NCI-H524 treated with DMSO at 0.1 percent for 48 hours (cell line): ENCODE results near the gene CHD1L.
"Not testable (repeated sequence)": the region's sequence is repeated elsewhere in the genome, so short reads cannot be mapped to it uniquely, and the experiment has no call there.

Source experiments
- DNase-seq: peaks from one replicate; lab custom pipeline; 2025; lab: John Stamatoyannopoulos, UW

The CHD1L gene

DNA sequence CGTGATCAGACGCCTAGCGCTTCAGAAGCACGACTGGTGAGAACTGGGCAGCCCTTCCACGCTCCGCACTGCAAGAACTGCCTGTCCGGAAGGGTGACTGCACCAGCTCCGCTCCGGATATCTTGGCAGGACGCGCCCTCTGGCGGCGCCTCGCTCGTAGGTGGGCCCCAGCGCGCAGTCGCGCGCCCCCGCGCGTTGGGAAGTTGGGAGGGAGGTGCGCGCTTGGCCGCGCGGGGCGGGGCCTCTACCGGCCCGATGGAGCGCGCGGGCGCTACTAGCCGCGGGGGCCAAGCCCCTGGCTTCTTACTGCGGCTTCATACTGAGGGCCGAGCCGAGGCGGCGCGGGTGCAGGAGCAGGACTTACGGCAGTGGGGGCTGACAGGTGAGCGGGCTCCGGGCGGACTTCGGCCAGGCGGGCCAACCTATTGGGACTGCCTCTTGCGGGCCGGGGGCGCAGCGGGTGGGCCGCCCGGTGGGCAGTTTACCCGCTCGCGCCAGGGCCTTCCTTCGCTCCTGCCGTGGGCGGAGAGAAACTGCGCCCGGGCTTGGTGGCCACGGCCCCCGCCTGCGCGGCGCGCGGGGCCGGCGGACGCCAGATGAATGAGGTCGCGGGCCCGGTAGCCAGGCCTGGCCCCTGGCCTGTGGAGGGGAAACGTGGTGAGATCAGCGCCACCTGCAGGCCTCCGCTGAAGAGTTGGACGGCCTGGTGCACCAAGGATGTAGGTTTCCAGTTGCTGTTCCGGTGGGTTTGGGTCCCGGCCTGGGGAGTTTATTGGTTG is at the start of gene CHD1L:
TSS of gene CHD1L (plus strand) at position 236 of the 779 bp plus-strand sequence. CDS start at position 256, 20 bp downstream.
- DNase-seq: peak; percentile 50

DNA sequence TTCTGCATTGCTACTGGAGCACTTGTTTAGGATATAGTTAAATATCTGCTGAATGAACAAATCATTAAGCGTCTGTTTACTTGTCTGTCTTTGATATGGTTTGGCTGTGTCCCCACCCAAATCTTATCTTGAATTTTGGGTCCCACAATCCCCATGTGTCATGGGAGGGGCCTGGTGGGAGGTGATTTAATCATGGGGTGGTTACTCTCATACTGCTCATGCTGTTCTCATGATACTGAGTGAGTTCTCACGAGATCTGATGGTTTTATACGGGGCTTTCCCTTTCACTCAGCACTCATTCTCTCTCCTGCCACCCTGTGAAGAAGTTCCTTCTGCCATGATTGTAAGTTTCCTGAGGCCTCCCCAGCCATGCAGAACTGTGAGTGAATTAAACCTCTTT is 45.2 kb upstream of the CHD1L start:
- not testable (repeated sequence) for DNase-seq

DNA sequence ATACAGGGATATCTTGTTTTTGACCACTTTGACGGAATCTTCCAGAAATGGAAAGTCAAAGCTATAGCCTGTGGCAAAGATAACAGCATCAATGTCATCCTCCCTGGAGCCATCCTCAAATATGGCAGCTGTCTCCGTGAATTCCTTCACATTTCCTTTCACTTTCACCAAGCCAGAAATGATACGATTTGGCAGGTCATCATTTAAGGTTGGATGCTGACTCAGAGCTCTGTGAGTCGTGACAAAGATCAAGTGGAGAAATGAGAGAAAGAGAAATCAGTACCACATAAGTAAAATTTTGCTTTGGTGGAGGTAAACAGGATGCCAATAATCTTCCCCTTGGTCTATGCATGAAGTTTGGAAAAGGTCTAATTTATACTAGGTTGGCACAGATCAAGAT is 41.2 kb upstream of the CHD1L start:
- no peak for DNase-seq

DNA sequence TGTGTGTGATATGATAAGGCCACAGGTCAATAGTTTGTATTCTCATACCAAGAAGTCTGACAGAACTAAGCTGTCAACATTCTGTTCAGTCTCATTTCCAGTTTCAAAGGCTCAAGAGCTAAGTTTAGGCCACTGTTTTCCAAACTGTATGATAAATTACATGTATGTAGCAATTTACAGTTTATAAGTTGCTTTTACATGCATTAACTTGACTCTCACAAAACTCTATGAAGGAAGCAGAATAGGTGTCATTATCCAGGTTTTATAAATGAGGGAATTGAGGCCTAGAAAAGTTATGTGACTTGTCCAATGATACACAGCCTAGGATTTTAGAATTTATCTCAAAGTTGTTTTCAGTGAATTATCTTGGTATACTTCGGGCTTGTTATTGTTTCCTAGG is 40.7 kb upstream of the CHD1L start:
- DNase-seq: no peak

DNA sequence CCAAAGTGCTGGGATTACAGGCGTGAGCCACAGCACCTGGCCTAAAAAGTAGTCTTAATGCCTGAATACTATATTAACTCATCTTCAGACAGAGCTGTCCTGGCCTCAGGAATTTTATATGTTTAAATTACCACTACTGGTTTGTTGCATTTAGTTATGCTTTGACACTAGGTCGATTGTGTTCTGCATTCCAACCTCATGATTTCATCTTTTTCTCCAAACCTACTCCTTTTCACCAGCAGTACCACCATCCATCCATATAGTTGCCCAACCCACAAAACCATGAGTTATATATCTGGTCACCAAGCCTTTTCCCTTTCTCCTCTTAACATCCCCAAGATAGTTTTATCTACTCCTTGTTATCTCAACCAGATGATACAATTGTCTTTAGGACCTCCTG is 39.9 kb upstream of the CHD1L start:
- no peak for DNase-seq

DNA sequence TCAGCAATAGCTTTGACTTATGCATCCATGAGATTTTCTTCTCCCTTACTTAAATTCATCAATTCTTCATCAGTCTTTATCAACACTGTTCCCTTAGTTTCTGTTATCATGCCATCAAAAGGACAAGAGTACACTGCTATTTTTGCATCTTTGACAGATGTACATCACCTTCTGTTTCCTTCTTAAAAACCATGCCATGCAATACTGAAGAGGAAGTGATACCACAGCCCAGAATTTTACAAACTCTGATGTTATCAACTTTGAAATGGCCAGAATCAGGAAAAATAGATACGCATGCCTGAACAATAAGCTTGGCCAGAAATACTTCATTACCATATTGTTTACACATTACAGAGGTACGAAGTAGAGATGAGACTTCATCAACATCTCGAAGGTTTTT is 38.4 kb upstream of the CHD1L start:
- no peak for DNase-seq

DNA sequence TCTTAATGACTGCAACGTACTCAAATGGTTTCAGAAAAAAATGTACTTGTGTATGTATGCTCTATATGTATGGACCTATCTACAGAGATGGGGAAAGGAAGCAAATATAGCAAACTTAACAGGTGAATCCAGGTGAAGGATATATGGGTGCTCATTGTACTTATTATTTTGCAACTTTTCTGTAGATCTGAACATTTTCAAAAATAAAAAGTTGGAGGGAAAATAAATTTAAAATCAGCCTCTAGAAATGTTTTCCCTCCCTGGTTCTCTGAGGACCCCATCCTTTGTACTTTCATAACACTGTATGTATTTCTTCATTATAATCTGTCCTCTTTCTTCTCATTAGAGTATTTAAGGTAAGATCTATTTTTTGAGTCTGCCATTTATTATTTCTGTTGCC is 35.3 kb upstream of the CHD1L start:
- no peak for DNase-seq

DNA sequence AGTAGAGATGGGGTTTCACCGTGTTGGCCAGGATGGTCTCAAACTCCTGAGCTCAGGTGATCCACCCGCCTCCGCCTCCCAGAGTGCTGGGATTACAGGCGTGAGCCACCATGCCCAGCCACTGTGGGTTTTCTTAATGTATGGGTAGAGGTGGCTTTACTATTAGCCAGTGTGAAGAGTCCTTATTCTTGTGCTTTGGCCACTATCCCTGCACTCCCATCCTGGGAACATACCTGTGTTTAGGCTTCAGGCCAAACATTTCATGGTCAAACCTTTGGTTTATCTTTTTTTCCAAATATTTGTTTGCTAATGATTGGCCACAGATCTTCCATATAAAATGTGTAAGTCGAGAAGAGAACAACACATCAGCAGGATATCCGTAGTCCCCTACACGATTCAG is 33.9 kb upstream of the CHD1L start:
- no peak for DNase-seq

DNA sequence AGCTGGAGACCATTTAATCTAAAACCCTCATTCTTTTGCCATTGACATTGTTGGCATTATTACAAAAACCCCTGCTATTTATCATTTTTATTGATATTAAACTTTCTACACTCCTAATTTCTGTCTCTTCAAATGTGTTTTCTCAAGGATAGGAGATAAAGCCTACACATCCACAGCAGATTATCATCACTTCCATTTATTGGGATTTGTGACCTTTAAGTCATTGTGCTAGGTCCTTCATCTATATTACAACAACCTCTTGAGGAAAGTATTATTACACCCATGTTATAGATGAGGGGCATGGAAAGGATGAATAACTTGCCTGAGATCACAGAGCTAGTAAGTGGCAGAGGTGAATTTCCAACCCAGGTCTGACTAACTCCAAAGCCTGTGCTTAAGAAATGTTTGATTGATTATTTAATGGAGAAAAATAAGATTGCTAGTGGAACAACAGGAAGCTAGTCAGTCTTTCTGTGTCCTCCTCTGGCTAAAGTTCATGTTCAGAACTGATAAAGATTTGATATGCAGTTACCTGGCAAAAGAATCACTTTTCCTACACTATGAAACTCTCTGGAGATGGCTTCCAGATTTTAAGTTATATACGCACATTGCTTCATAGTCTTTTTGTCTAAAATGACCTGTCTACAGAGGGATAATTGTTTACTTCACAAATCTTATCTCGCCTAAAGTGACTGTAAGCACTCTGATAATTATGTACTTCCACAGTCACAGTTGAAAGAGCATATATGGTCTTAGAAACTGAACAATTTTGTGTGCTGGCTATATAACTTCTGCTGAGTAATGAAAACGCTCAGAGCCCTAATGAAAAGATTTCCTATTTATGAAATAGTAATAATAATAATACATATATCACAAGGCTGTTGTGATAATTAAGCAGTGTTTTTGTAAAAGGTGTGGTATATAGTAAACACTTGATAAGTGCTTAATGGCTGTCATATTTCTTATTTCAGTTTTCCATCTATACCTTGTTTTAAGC is 32.4 kb upstream of the CHD1L start:
- no peak for DNase-seq

DNA sequence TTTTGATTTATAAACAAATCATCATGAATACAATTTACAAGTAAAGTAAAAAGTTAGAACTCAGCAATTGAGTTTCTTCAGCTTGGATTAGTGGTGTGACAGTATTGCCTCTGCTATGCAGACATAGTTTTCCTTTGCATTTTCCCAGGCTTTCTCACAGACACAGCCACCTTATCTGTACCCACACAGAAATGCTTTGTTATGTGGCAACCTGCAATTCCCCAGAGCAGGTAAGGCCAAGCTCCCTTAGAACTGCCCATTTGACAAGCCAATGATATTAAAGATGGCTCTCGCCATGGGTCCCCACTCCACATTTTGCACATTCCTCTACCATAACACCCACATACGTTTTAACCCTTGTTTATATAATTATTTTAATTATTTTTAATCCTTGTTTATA is 31.5 kb upstream of the CHD1L start:
- DNase-seq: no peak

DNA sequence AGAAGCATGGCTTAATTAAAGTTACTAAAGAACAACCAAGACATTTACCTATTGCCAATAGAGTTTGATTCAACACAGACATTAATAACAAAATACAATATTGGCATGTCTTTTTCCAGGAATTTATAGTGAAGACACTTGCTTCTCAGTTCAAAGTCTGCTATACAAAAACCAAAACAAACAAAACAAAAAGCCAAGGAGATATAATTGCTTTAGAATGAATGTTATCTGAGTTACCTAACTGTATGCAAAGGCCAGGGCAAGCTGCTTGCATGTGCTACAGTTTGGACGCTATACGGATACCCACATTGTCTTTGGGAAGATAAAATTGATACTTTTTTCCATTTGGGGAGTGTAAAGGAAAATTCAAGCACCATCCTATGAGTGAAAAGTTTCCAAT is 30.9 kb upstream of the CHD1L start:
- no peak for DNase-seq

DNA sequence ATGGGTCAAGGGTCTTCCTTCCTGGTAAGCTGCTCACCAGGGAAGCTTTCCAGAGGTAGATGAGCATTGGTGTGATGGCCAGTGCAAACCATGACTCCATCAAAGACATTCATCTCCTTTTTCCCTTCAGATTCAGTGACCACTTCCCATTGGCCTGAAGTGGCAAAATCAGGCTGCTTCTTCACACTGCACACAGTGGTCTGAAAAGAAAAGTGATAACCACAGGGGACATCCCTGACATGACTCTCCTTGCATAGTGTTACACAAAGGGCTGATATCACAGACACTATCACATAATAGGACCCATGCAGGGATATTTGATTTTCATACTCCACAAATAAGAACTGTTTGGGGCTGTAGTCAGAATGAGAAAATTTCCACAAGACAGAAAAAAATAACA is 29.2 kb upstream of the CHD1L start:
- no peak for DNase-seq

DNA sequence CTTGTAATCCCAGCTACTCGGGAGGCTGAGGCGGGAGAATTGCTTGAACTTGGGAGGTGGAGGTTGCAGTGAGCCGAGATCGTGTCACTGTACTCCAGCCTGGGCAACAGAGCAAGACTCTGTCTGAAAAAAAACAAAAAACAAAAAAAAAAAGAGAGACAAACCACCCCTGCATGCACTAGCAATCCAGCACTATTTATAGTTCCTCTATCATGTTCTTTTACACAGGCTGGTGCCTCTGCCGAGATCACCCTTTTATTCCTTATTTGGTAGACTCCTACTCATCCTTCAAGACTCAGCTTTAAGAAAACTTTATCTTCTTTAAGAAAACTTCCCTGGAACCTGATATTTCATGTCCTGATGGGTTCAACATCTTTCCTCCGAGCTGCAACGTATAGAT is 28.2 kb upstream of the CHD1L start:
- no peak for DNase-seq

DNA sequence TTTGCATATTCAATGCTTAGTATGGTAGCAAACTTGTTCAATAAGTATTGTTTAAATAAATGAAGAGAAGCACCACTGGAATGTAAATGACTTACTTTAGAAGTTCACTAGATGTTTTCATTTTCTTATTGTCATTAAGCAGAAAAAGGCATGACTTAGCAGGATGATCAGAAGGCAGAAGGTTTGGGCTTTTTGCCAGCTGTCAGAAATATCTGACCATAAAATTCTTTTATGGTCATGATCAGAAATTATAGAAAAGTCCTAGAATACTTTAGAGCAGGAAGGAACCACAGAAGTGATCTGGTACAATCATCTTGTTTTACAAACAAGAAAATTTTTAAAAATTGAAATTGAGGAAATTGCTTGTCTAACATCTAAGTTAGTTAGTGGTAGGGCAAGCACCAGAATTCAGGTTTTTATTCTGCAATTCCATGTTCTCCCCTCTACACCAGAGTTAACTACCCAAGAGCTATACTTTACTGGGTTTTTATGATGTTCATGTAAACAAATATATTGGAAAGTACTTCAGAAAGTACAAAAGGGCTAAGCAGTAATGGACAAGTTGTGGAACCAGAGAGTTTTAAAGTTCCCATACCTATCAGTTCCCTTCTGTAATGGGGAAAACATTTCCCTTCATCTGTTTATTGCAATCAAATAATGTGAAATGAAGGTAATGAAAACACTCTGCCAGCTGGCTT is 27.5 kb upstream of the CHD1L start:
- DNase-seq: no peak

DNA sequence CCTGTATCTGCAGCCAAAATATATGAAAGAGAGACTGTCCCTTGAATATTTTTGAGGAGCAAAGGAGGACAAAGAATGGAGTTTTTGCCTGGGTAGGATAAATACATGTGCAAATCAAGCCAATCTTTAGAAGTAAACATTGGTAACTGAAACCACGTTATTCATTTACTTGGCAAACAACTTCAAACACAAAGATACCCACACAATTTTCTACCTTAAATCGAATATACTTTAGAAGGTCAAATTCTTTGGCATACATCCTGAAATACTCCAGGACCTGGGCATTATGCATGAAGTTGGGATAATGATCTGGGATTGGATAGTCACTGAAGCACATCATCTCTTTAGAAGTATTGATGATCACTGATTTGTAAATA is 27.0 kb upstream of the CHD1L start:
- no peak for DNase-seq

DNA sequence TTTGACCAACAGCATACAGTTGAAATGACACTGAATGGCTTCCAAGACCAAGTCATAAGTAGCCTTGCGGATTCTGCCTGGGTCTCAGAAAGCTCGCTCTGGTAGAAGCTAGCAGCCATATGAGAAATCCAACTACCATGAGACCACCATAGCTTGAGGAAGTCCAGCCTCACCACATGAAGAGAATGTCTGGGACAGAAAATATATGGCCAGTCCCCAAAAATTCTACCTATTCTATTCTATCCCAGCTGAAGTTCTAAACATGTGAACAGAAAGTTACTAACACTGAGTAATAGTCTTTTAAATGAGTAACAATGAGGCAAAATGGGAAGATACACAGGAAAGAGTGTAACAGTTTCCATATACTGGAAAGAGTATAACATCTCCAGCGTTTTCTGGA is 26.4 kb upstream of the CHD1L start:
- DNase-seq: no peak

DNA sequence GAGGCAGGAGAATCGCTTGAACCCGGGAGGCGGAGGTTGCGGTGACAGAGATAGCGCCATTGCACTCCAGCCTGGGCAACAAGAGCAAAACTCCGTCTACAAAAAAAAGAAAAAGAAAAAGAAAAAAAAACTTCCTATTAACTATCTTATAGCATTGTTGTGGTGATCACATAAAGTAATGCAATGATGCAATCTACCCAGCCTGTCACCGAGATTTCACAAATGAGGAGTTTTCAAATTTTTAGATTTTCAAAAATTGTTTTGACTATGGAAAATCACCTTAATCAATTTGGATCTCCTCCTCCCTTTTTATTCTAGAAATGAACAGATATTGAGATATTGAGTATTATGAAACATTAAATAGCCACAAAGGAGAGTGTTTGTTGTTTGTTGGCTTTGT is 25.3 kb upstream of the CHD1L start:
- DNase-seq: no peak

DNA sequence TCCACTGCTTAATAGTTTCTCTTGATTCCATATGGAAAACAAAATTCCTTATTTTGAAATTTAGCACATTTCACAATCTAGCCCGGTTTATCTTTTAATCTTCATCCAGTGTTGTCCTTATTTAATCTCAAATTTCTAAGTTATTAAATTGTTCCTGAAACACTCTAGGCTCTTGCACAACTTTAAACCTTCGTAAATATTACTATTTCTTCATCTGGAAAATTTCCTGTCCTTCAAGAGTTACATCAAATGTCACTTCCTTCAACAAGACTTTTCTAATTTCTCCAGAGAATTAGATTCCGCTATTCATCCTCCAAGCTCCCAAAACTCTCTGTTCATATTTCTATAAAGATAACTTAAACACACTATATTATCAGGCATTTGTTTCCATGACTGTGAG is 23.9 kb upstream of the CHD1L start:
- no peak for DNase-seq

DNA sequence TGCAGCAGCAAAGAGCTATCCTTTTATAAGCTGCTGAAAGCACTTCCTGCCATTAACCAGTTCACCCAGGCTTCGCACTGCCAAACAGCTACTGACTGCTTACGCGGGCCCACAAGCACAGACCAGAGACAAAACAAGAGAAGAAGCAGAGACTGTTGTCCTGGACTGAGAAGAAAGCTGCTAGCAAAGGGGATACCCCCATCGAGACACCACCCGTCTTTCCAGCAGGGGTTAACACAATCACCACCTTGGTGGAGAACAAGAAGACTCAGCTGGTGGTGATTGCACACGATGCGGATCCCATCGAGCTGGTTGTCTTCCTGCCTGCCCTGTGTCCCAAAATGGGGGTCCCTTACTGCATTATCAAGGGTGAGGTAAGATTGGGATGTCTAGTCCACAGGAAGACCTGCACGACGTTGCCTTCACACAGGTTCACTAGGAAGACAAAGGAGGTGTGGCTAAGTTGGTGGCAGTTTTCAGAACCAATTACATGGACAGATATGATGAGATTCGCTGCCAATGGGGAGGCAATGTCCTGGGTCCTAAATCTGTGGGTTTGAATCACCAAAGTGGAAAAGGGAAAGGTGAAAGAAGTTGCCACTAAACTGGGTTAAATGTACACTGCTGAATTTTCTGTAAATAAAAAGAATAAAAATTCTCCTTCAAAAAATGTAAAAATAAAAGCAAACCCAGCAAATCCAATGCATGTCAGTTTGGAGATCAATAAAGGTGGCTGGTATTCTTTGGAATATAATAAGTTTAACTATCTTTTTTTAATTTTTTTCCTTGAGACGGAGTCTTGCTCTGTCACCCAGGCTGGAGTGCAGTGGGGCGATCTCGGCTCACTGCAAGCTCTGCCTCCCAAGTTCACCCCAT is 18.5 kb upstream of the CHD1L start:
- no peak for DNase-seq

DNA sequence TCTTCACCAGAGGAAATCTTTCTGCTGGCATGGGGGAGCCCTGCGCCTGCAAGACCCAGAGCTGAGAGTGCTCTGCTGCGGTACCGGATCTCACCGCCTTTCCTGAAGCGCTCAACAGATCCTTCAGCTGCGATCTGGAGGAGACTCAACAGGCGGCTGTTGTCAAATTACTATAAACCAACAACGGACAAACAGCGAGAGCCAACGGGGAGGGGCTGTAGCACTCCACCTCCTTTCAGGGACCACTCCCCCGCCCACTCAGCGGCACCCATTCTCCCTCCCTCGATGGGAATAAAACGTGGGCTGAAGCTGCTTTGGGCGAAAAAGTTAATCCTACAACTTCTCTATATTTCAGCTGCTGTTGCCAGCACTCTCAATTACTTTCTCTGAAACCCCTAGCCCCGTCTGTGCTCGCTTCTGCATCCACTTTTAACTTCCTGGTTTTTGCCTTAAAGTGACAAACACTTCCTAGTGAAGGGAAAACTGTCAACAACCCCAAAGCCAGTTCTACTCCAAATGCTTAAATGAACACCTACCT is 17.2 kb upstream of the CHD1L start, which contains the start of gene FMO5:
TSS of gene FMO5 (minus strand) at position 147 of the 538 bp plus-strand sequence. CDS start 310 bp downstream, outside the sequence.
- no peak for DNase-seq

DNA sequence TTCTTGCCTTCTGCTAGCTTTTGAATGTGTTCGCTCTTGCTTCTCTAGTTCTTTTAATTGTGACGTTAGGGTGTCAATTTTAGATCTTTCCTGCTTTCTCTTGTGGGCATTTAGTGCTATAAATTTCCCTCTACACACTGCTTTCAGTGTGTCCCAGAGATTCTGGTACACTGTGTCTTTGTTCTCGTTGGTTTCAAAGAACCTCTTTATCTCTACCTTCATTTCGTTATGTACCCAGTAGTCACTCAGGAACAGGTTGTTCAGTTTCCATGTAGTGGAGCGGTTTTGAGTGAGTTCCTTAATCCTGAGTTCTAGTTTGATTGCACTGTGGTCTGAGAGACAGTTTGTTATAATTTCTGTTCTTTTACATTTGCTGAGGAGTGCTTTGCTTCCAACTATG is 11.5 kb upstream of the CHD1L start:
- DNase-seq: not testable (repeated sequence)
